HG02623 (cell line): ENCODE data around the gene AJAP1.

ENCODE experiments used
- ATAC-seq: cut with Tn5 transposase; IDR thresholded peaks from one replicate; pipeline ENCODE4 v1.9.1; 2021; ENCODE audit warnings: moderate library complexity; ENCODE audit not compliant: unreplicated experiment

Gene AJAP1

DNA sequence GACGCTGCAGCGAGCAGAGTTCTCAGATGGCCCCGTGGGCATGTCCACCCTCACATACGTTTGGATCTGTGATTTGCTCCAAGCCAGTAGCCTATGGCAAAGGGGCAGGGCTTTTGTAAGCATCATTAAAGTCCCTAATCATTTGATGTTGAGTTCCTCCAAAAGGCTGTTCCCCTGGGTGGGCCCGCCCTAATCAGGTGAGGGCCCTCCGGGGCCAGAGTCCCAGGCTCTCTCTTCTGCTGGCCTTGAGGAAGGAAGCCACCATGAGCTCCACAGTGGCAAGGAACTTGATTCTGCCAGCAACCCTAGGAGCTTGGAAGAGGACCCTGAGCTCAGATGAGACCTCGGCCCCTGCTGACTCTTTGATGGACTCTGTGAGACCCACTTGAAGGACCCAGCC, 25.4 kb upstream of the AJAP1 start:
- no peak for ATAC-seq

DNA sequence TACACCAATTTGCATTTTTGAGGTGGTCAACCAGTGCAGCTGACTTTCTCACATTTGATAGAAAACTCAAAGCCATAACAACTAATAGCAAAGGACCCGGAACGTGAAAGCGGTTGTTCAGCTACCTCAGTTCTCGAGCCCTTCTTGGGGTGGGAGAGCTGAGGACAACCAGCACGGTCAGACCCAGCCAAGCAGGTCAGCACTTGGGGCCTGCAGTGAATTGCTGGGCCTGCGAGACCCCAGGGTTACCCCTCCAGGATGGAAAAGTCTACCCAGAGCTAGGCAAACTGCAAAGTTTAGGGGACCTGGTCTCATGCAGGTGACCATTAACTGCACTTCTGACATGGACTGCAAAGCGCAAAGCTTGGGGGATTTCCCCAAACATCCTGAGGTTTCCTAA, 23.8 kb upstream of the AJAP1 start:
- no peak for ATAC-seq

DNA sequence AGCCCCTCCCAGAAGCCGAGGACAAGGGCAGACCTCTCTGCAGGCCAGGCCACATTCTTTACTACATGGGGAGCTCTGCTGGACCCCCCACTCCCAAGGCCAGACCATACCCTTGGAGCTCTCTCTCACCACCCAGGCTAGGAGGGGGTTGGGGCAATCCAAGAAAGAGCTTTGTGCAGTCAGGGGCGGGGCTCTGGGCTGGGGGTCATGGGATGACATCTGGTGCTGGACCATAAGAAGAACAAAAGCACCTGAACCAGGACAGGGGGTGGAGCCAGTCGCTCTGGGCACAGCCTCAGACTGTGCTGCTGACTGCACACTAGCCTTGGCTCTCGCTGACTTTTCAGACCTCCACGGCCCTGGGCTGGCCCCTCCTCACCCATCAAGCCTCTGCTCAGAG, 23.1 kb upstream of the AJAP1 start:
- no peak for ATAC-seq

DNA sequence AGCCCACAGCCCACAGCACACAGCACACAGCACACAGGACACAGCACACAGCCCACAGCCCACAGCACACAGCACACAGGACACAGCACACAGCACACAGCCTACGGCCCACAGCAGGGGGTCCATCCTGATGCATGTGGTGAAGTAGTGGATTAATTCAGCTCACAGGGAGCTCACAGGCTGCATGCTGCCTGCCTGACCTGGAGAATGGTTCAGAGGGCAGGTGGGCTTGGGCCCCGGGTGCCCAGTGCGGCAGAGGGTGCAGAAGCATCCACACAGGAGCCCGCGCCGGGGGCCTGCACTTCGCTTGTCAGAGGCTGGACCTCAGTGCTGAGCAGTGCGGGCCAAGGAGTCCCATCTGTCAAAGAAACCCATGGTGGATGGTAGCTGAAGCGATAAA, 21.1 kb upstream of the AJAP1 start:
- no peak for ATAC-seq

DNA sequence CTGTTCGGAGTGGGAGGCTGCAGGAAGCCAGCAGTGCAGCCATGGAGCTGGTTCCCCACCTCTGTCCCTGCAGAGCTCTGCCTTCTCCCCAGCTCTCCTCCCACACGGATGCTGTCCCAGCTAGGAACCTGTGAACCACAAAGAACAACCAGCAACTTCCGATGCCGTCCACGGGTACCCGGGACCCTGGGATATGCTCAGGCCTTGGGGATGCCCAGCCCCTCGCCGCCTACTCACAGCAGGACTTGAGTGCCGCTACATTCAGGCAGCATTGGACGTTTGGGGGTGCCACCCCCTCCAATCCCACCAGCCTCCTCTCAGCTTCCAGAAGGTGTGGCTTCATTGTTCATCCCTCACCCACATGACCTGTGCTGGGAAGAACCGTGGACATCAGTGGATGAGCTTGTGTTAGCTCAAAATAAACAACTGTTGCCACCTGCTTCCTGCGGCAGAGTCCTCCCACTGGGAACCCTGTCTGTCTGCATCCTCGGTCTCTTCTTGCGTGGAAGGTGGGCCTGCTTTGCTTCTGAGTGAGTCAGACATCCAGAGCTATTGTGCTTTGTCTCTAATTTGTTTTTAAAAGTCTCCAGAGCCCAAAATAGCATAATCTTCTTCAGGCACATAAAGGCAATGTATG, 20.1 kb upstream of the AJAP1 start:
- ATAC-seq = no peak

DNA sequence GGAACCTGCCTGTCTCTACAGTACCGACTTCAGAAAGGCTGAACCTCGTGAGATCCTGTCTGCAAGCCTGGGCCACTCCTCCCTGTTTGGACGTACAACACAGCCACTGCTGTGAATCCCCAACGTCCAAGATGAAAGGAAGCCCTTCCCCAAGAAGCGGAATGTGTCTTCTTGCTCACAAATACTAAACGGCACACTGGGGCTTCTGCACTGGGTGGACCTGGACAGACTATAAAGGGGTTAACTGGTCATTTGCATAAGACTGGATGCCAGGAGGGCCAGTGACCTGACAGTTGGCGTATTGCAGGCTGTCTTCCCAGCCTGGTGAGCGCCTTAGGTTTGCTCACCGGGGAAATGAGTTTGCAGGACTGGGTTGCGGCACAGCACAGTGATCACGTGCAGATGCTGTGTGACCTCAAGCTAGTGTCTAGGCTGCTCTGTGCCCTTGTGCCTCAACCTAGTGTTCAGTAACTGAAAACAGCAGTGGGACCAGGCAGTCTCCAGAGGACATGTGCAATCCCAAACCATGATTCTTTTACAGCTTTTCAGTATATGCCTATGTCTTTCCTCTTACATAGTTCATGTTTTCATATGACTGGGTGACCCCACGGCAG, 19.5 kb upstream of the AJAP1 start:
- no peak for ATAC-seq

DNA sequence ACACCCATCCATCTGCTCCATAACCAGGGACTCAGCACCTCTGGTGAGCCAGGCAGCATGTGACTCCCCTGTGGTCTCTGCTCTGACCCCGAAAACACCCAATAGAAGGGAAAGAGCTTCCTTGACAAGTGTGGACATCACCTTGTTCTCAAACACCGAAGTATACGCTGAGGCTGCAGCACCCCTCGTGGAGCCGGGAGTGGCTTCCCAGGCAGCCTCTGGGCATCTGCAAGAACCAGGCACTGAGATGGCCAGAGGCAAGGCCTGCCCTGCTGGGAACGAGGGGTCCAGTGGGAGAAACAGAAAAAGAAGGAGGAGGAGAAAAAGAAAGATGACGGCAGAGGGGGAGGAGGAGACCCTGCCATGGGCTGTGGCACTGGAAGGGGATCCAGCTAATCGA, 18.2 kb upstream of the AJAP1 start:
- ATAC-seq = no peak

DNA sequence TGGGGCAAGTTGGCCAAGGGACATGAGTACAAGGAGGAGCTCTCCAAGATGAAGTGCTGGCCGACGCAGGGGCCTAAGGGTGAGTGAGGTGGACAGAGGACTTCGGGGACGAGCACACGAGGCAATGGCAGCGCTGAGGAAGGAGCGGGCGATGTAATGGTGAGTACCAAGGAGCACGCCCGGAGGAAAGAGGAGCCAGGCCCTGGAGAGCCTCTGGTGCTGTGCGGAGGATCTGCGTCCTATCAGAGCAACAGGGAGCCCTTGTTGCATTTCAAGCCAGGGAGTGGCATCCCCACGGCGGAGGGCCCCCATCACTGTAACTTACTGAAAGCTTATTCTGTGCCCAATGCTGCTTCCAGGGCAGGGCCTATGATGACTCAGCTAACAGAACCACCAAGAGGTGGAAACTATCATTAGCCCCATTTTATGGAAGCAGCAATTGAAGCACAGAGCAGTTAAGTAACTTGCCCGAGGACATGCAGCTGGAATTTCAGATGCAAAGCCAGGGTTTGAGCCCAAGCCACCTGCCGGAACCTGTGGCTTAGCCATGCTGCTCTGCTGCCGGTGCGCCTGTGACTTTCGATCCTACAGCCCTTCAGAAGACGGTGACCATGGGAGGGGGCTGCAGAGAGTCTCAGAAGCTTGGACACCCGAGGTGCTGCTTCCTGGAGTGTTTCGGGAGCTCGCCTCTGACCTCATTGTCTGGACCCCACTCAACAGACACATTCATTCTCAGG, 17.6 kb upstream of the AJAP1 start:
- ATAC-seq = no peak

DNA sequence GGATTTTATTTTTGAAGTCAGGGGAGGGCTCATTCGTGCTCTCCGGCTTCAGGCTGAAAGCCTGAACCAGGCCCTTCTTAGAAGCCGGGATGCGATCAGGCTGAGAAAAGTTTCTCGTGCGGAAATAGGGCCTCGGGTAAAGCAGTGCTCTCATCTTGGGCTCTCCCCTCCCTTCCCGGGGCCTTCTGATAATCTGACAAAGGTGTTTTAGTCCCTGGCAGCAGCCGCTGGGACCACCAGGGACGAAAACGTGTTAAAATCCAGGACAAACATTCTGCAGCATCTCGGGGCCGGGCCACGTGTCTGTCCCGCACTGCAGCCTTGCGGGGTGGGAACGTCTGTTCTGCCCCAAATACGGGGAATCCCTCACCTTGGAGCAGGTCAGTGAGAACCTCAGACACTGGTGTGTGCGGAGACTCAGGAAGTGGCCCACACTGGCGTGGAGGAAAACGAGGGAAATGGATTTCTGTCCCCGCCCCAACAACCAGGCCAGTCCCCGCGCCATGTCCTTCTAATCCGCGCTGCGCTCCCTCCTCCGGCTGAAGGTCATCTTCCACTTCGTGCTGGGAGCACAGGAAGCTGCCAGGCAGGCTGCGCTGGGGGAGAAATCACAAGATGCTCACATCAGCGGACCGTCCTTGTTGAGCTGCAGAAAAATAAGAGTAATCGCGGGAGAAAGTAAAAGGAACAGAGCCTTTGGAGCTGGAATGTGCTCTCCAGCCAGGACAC, 16.6 kb upstream of the AJAP1 start:
- ATAC-seq = no peak

DNA sequence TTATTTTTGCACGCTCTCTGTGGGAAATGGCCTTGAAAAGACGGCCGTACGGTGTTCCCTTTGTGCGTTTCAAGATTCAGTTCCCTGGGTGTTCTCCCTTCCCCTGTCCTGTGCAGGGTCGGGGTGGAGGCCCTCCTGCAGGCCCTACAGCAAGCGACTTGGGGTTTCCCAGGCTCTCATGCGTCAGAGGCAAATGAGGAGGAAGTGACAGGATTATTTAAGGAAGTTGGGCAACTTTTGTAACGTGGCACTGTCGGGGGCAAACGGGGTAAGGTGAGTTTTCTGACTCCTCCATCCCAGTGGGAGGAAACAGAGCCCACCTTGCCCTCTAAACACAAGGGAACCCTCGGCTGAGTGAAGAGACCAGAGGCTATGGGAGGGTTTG, 16.1 kb upstream of the AJAP1 start:
- ATAC-seq = no peak

DNA sequence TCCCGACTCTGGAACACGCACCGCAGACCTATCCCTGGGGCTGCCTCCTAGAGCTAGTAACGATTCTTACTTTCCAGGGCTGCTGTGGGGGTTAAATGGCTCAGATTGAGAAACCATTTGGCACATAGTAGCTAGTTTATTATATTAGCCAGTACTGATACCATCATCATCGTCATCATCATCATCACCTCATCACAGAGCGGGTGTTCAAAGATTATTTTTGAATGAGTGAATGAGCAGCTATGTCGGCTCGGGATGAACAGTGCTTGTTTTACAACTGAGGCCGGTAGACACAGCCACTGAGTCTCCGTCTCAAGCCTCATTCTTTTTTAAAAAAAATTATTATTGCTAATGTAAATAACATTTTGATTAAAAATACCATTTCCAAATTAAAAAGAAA, 13.5 kb upstream of the AJAP1 start:
- ATAC-seq = no peak

DNA sequence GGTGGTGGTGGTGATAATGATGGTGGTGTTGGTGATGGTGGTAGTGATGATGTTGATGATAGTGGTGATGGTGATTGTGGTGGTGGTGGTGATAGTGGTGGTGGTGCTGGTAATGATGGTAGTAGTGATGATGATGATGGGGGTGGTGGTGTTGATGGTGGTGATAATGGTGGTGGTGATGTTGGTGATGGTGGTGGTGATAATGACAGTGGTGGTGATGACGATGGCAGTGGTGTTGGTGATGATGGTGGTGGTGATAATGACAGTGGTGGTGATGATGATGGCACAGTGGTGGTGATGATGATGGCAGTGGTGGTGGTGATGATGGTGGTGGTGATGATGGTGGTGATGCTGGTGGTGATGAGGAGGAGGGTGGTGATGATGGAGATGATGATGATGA, 7.0 kb upstream of the AJAP1 start:
- no peak for ATAC-seq

DNA sequence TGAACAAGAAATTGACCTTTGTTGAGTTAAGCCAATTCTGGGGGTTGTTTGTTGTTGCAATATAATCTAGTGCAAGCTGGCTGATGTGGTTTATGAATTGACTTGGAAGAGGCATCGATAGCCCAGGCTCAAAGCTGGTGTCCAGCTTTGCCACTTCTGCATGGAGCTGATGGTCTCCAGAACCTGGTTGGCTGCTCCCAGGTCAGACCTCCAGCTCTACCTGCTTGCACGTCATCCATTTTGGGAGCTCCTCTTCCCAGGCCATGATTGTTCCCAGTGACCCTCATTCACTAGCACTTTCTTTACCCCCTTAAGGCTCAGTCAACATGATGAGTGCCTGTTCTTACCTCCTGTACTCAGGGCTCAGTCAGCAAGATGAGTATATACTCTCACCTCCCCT, 5.8 kb upstream of the AJAP1 start:
- ATAC-seq = no peak

DNA sequence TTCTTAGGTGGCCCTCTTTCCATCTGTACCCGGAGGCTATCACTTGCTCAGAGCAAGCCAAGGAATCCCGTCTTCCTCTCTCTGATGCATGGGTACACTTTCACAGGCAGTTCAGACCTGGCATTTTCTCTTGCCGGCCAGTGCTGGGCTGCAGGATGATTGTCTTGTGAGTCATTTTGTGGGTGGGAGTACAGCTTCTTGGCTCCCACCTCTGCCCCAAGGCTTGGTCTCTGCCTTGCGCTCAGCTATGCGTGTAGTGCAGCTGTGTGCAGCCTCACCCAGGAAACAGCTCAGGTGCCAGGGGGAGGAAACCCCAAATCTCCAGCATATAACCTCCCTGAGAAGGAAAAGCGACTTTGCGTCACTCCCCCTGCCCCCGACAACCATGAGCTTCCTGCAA, 3.9 kb upstream of the AJAP1 start:
- ATAC-seq = no peak

DNA sequence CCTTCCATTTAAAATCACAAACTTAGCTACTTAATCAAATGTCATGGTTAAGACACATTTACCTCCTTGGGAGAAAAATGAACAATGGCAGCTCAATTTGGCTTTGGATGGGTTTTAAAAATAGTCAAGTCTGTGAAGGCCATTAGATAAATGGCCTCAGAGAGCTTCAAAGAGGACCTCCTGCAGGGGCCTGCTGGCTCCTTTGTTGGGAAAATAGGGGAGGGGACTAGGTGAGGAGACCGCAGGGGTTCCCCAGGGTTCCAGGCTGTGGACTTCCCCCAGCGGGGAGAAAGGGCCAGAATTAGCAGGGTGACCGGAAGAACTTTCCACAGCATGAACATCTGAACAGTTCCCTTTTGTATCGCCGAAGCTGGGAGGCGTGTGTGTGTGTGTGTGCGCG, 3.4 kb upstream of the AJAP1 start:
- no peak for ATAC-seq

DNA sequence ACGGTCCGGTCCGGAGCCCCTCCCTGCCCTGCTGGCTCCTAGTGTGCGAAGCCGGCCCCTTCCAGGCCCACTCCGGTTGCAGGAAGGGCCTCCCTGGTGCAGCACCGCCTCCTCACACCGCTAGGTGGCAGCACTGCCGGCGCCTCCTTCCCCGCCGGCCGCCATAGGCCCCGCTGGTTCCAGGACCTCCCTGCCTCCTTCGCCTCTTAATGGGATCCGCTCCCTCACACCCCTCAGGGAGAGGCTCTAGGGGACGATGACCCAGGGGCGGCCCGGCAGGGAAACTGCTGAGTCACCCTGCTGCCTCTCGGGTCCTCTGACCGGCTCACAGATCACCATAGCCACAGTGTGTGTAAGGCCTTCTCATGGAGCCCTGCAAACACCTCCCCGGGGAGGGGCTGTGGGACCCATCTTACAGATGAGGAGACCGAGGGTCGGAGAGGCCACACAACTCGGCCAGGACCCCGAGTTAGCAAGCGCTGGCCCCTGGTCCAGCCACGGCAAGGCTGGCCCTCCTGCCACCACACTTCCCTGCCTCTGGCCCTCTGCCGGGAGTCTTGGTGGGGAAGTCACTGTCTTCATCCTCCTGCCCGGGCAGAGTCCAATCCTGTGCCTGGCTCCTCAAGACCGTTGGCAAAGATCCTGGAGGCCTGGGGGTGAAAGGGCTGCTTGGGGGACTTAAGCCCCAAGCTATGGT, 1.6 kb upstream of the AJAP1 start:
- ATAC-seq = no peak

DNA sequence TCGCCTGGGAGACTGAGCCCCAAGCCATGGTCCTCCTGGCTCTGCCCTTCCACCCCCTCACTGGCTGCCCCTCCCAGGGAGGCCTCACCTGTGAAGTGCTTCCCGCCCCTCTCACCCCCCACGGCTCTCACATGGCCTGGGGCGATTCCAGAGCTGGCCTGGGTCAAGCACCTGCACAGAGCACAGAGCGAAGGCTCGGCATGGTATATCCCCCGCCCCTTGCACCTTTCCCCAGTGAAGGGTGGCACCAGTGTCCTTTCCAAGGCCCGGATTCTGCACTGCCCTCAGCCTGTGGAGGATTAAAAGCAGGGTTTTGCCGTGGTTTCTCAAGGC, 1.1 kb upstream of the AJAP1 start:
- no peak for ATAC-seq

DNA sequence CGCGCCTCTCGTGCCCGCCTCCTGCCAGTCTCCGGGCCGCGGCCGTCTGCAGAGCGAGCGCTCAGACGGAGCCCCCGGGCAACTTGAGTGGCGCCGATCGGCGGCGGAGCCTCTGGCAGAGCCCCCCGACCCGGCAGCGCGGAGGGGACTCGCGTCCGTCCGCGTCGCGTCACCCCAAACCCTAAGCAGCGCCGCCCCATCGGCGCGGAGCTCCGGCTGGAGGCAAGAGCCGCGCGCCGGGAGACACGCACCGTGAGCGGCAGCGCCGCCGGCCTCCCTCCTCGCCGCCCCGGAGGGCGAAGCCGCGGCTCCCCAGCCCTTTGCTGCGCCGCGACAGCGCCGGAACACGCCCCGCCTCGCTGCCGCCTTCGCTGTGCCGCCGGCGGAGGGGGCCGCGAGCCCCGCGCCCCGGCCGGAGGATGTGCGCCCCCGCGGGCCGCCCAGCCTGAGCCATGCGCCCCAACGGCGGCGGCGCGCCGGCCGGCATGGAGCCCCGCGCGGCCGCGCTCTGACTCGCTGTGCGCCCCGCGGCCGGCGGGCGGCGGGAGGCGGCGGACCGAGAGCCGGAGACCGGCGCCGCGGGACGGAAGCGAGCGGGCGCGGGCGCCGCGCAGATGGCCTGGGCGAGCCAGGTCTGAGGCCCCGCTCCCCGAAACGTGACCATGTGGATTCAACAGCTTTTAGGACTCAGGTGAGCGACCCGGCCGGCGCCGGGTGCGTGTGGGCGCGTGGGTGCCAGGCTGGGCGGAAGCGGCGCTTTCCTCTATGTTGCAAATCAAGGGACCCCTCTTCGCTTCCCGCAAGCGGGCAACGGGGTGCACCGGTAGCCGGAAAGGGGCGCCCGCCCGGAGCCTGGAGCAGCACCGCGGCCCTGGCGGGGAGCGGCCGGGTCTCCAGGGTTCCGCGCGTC, 610 bp downstream of the AJAP1 start:
- no peak for ATAC-seq

DNA sequence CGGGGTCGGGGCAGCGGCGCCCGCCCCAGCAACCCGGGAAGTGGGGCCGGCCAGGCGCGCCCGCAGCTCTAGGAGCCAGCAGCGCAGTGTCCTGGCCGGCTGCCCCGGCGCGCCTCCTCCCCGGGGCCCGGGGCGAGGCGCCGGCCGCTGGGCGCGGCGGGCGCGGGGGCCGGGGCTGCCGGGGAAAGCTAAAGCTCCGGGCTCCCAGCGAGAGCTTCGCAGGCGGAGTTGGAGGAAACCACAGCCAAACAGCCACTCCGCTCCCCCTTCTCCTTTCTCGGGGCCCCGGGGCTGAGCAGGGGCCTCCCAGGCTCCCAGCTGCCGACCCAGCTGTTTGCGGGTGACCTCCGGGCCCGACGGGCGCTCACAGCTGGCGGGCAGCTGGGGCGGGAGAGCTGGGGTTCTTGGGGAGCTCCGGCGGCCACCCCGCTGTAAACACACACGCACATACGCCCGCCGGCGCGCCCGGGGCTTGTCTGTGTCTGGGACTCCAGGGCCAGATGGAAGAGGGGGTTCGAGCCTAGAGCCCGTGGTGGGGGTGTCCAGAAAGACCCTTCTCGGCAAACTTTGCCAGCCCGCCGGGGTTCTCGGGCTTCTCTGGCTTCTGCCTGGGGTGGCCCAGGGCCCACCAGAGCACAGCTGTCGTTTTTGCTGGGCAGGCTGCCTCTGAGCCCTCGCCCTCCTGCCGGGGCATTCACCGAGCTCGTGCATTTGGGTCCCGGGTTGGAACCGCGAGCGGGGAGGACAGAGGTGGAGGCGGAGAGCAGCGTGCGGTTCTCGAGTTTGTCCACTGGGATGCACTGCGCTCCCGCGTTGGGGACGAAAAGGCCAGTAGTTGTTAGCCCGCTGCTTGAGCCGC, 1.5 kb downstream of the AJAP1 start:
- ATAC-seq = no peak
